HG02763 (cell line): ENCODE measurements around the gene GRM3.

Experiments used
- ATAC-seq: cut with Tn5 transposase; IDR thresholded peaks from one replicate; pipeline ENCODE4 v1.9.1; 2021; ENCODE audit warnings: mild to moderate bottlenecking, moderate library complexity; ENCODE audit not compliant: unreplicated experiment

GRM3 gene

DNA sequence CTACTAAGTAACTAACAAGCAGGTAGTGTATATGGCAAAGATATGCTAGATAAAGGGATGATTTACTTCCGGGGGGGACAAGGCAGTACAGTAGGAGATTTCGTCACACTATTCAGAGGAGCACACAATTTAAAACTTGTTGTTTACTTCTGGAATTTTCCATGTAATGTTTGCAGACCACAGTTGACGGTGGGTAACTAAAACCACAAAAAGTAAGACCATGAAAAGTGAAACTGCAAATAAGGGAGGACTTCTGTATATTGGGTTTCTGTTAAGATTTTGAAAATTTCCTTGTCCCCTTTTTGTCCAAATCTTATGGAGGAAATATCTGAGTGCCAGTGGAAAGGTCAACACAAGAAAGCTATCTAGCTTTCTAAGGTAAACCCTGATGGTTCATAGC, 245.8 kb downstream of the GRM3 start:
- ATAC-seq, result no peak

DNA sequence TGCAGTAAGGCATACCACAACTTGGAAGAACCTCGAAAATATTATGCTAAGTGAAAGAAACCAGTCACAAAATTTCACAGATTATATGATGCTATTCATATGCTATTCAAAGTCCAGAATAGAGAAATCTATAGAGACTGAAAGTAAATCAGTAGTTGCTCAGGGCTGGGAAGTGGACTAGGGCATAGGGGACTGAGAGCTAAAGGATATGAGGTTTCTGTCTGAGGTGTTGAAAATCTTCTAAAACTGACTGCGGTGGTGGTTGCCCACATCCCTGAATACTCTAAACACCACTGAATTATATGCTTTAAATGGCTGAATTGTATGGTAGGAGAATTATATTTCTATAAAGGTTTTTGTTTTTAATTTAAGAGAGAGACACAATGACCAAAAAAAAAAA, 254.5 kb downstream of the GRM3 start:
- ATAC-seq, result no peak

DNA sequence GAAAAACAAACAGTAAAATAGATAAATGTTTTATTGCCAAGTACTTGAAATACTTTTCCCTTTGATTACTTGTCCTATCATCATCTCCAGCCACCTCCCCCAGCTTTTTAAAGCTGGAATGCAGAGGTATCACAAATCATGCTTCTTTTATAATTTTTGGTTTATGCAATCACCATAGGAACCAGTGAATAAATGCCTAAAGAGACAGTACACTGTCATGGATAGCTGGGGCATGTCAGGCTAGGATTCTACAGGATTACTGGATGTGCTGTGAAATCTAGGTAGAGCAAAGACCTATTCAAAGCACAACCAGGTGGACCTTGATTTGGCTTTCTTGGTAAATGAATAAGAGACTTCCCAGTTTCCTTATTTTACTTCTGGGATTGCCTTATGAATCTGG, 257.2 kb downstream of the GRM3 start:
- no peak for ATAC-seq

DNA sequence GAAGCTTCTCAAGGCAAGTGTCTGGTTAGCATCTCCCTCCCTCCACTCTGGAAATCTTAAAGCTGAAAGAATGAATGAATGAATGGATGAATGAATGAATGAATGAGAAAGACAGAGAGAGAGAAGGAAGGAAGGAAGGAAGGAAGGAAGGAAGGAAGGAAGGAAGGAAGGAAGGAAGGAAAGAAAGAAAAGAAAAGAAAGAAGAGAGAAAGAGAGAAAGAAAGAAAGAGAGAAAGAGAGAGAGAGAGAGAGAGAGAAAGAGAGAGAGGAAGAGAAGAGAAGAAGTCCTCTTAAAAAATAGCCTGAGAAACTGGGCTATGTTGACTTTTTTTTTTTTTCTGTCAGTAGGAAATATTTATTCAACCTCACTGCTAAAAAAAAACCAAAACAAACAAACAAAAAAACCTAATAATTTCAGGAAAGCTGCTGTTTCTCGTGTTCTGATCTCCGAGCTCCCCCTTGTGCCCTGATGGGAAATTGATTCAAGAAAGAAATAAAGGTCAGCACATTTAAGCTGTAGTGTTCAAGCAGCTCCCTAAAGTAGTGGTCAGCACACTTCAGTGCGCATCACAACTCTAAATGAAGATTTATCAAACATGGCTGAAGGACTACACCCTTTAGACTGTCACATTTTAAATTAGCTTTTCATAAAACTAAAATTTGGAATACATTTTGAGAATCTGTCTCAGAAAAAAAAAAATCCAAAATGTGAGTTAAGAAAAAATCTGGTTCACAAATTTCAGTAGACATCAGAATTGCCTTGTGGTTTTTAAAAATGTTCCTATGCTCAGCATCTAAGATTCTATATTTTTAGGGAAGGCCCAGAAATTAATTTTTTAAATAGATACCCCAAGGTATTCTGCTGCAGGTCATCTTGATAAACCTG, 261.5 kb downstream of the GRM3 start:
- ATAC-seq, result peak; percentile 66

DNA sequence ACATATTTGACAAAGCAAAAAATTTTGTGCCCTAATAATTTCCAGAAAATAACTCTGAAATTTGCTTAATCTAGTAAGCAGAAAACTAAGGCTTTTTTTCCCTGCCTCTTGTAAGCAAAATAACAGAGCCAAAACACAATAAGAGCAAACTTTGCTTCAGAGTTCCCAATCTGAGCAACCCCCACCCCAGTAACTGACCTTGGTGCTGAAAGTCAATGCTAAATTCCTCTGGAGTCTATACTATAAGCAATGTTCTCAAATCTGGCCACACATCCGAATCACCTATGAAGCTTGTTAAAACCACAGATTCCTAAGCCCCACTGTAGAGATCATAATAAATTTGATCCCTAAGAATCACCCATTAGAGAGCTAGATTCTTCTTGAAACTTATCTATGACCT, 265.2 kb downstream of the GRM3 start:
- ATAC-seq, result no peak

DNA sequence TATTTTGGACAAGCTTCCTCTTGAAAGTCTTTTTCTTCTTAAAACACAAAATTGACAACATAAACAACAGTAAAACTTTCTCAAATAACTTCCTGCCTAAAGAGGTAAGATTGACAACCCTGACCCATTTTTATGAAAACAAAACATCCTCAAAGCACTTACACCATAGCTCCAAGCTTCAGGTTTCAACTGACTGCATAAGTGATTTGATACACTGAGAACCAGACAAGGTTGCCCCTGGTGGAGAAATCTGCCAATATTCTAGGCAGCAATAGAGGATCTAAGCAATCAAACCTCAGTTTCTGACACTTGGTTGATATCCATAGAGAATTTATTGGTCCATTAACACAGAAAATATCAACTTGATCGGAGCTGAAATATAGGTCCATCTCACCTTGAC, 267.9 kb downstream of the GRM3 start:
- ATAC-seq, result no peak

DNA sequence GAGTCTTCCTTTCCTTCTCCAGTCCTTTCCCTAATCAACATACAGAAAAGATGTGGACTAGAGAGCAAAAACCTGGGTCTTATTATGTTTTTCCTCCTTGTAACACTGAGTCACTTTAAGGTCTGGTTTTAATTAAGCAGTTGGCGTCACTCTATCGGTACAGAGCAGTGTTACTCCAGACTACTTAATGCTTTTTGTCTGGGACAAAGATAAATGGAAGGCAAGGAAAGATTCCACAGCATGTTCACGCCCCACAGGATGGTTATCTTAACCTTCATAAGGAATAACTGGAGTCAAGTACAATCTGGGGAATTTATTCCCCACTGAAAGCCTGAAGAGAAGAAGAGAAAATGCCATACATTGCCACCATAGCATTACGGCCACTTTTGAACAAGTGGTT, 270.0 kb downstream of the GRM3 start:
- no peak for ATAC-seq
